Caco-2 (cell line): ENCODE results near the gene OOSP1. TPM values are rescaled to one million over a fixed set of nuclear protein-coding genes. Genes with fewer than 3 reads are reported as not detected.

Experiments used
- BruUV-seq: library from RNA; stranded (reverse); fragments of 400-500 nt; replicated peaks from 2 replicates; lab custom pipeline; 2021; lab: Mats Ljungman, UMichigan
- CTCF ChIA-PET: fragments of 300-600 bp; sonication (Branson Sonifier 250); formaldehyde crosslinking; loops from one replicate; lab custom pipeline; 2022; ENCODE audit warnings: antibody characterized with exemption; lab: Charles Lee
- POLR2A ChIA-PET: fragments of 300-600 bp; sonication (Branson Sonifier 250); formaldehyde crosslinking; loops from one replicate; lab custom pipeline; 2022; ENCODE audit warnings: antibody characterized with exemption; lab: Charles Lee
- DNase-seq, 2 experiments: peaks; one replicate each; pipeline versions ENCODE4 v3.0.0 to v3.0.0-alpha.2; 2020 to 2022
- H3K27me3 ChIP-seq: replicated peaks from 2 replicates; pipeline ENCODE4 v1.6.0; 2011; ENCODE audit warnings: low read length; ENCODE audit not compliant: control insufficient read depth, insufficient read depth
- H3K36me3 ChIP-seq: 2 replicates; pipeline ENCODE4 v1.5.1; 2011; ENCODE audit warnings: low read length; ENCODE audit not compliant: control insufficient read depth, insufficient read depth
- H3K4me1 ChIP-seq: fragments of 250-450 bp; sonication (Bioruptor Pico); 2 replicates; pipeline ENCODE4 v1.5.1; 2020; ENCODE audit warnings: mild to moderate bottlenecking
- H3K4me3 ChIP-seq: 2 replicates; pipeline ENCODE4 v1.5.1; 2011; ENCODE audit warnings: low read depth, mild to moderate bottlenecking, control low read depth, low read length
- H3K9me3 ChIP-seq: fragments of 250-450 bp; sonication (Bioruptor Pico); 2 replicates; pipeline ENCODE4 v1.5.1; 2020; ENCODE audit warnings: mild to moderate bottlenecking, moderate library complexity
- H3K27ac Mint-ChIP-seq: one replicate; pipeline ENCODE4 v1.8.0; 2022; ENCODE audit warnings: mixed read lengths; ENCODE audit not compliant: unreplicated experiment
- H3K27me3 Mint-ChIP-seq: one replicate; pipeline ENCODE4 v1.8.0; 2022; ENCODE audit warnings: mixed read lengths; ENCODE audit not compliant: insufficient read depth, unreplicated experiment
- H3K36me3 Mint-ChIP-seq: one replicate; pipeline ENCODE4 v1.8.0; 2022; ENCODE audit warnings: mild to moderate bottlenecking, mixed read lengths; ENCODE audit not compliant: insufficient read depth, unreplicated experiment
- H3K4me1 Mint-ChIP-seq: one replicate; pipeline ENCODE4 v1.8.0; 2022; ENCODE audit warnings: low read depth, mixed read lengths; ENCODE audit not compliant: unreplicated experiment
- H3K4me3 Mint-ChIP-seq: one replicate; pipeline ENCODE4 v1.8.0; 2022; ENCODE audit warnings: mild to moderate bottlenecking, moderate library complexity, mixed read lengths; ENCODE audit not compliant: unreplicated experiment
- H3K9me3 Mint-ChIP-seq: one replicate; pipeline ENCODE4 v1.8.0; 2022; ENCODE audit warnings: mixed read lengths; ENCODE audit not compliant: unreplicated experiment
- CTCF ChIP-seq, 2 experiments: fragments of 200-600 bp in 1 of 2; IDR thresholded peaks; 1 replicate in 1 of 2; 2 replicates in 1 of 2; pipeline versions ENCODE4 v1.5.1 to v1.8.0; 2011 to 2022; ENCODE audit warnings: antibody characterized with exemption in 1 of 2, control low read depth in 1 of 2, inconsistent platforms in 1 of 2, low read depth in 1 of 2, low read length in 1 of 2, mild to moderate bottlenecking in 1 of 2, moderate library complexity in 1 of 2; ENCODE audit not compliant: insufficient read depth in 1 of 2, severe bottlenecking in 1 of 2, unreplicated experiment in 1 of 2
- intact Hi-C: fragments of 100-400 bp; cut with micrococcal nuclease; formaldehyde crosslinking; loops from one replicate; pipeline ENCODE4 v1.10.0; 2022; ENCODE audit not compliant: unreplicated experiment
- total RNA-seq: library from RNA; stranded (reverse); gene quantifications from 2 replicates; pipeline ENCODE4 v1.2.3, GENCODE V29; 2022

OOSP1 gene
- total RNA-seq, 1 experiment from 2014 or later = not detected

DNA sequence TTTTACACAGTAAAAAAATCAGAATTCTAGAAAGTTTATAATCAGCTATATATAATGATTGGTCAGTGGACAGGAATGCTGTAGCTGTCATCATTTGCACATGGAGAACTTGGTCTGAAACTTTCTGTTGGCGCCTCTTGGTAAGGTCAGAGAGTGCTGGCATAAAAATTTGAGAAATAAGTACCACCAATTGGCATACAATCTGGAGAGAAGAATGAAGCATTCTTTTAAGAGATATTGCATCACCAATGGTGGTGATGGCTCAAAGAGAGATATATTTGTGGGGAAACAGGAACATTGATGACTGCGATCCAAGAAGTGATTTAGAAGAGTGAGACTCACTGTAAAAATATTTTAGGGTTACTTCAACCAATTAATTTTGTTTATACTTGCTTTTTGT is 19.8 kb upstream of the OOSP1 start:
- Histone ChIP-seq H3K4me3 (no peak overlapping the region), H3K9me3 (peaks cover 5% of the 10 kb centered on the region), H3K27me3 (no peaks in the 10 kb centered on the region), H3K4me1 (no peaks in the 10 kb centered on the region), H3K36me3 (no peaks in the 10 kb centered on the region)
- intact Hi-C loops = loop anchor here (5.0 kb wide), 1 partner anchor 161 kb away; the partner anchor contains the start of gene STX3
- no peak overlapping the region for H3K27ac Mint-ChIP-seq
- H3K27me3 Mint-ChIP-seq = no peaks in the 10 kb centered on the region
- no peak for DNase-seq
- CTCF ChIA-PET = interaction anchor here (0.6 to 1.7 kb wide), 4 partner anchors 42 to 109 kb away, joined by 3 to 17 read pairs (median 4); partner anchors contain the start of gene MRPL16
- H3K4me1 Mint-ChIP-seq = no peaks in the 10 kb centered on the region
- H3K36me3 Mint-ChIP-seq = no peaks in the 10 kb centered on the region
- BruUV-seq = no TSS peak
- H3K9me3 Mint-ChIP-seq = peaks cover 36% of the 10 kb centered on the region
- no peak for TF ChIP-seq CTCF (IDR thresholded peaks at IDR 0.05; ENCODE audit: insufficient read depth in 1 of 2, low read depth in 1 of 2, low read length in 1 of 2, severe bottlenecking in 1 of 2, unreplicated experiment in 1 of 2)
- POLR2A ChIA-PET = no interaction called here
- no peak overlapping the region for H3K4me3 Mint-ChIP-seq

DNA sequence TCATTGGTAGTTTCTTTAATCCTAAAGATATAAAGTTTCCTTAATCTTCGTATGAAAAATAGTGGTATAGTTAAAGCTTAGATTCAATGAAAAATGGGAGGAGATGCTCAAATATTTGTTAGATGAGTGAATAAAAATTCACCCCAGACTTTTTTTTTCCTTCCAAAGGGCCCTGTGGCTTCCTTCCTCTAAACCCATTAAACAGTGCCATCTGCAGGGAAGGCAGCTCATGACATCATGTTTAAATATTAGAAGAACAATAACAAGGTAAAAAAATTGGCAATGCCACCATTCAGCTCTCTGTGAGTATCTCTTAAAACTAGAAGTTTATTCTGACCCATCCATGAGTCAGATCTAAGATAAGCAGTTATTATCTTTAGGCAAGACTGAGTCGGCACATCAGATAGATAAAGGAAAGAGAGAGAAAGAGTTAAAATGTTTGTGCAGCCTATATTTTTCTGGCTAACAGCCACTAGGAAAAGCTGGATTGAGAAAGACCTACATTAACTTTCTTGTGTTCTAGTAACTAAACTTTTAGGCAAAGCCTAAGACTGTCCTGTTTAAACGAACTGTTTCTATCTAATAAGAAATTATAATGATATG is 19.1 kb upstream of the OOSP1 start:
- CTCF ChIA-PET = interaction anchor here (0.6 to 1.7 kb wide), 4 partner anchors 42 to 110 kb away, joined by 3 to 17 read pairs (median 4); partner anchors contain the start of gene MRPL16
- no peaks in the 10 kb centered on the region for H3K27me3 ChIP-seq
- no TSS peak for BruUV-seq
- H3K4me1 ChIP-seq = no peaks in the 10 kb centered on the region
- no peaks in the 10 kb centered on the region for H3K4me1 Mint-ChIP-seq
- peaks cover 11% of the 10 kb centered on the region for H3K9me3 ChIP-seq
- H3K9me3 Mint-ChIP-seq = peaks cover 43% of the 10 kb centered on the region
- no peaks in the 10 kb centered on the region for H3K27me3 Mint-ChIP-seq
- no peaks in the 10 kb centered on the region for H3K36me3 ChIP-seq
- DNase-seq = peak in 1 of 2 experiments; percentile 58
- no peak overlapping the region for H3K4me3 ChIP-seq
- H3K4me3 Mint-ChIP-seq = no peak overlapping the region
- intact Hi-C loops = loop anchor here (1.0 to 5.0 kb wide), 2 partner anchors 96 to 162 kb away; partner anchors contain the start of gene STX3
- no peak overlapping the region for H3K27ac Mint-ChIP-seq
- no peaks in the 10 kb centered on the region for H3K36me3 Mint-ChIP-seq
- POLR2A ChIA-PET = no interaction called here
- TF ChIP-seq CTCF (IDR thresholded peaks at IDR 0.05; ENCODE audit: insufficient read depth in 1 of 2, low read depth in 1 of 2, low read length in 1 of 2, severe bottlenecking in 1 of 2, unreplicated experiment in 1 of 2) = peak; percentile 50 to 57

GRCh38 chr11:59923813-59924212 is 14.4 kb upstream of the OOSP1 start:
- intact Hi-C loops = no loop called here
- Histone ChIP-seq H3K4me1 (no peaks in the 10 kb centered on the region), H3K4me3 (no peak overlapping the region), H3K9me3 (peaks cover 13% of the 10 kb centered on the region), H3K27me3 (no peaks in the 10 kb centered on the region), H3K36me3 (no peaks in the 10 kb centered on the region)
- peak in 1 of 2 experiments; percentile 34 for DNase-seq
- BruUV-seq = no TSS peak
- peaks cover 34% of the 10 kb centered on the region for H3K9me3 Mint-ChIP-seq
- no peaks in the 10 kb centered on the region for H3K27me3 Mint-ChIP-seq
- no peaks in the 10 kb centered on the region for H3K36me3 Mint-ChIP-seq
- TF ChIP-seq CTCF (IDR thresholded peaks at IDR 0.05; ENCODE audit: insufficient read depth in 1 of 2, low read depth in 1 of 2, low read length in 1 of 2, severe bottlenecking in 1 of 2, unreplicated experiment in 1 of 2) = no peak
- POLR2A ChIA-PET = no interaction called here
- H3K27ac Mint-ChIP-seq = no peak overlapping the region
- CTCF ChIA-PET = no interaction called here
- no peak overlapping the region for H3K4me3 Mint-ChIP-seq
- H3K4me1 Mint-ChIP-seq = no peaks in the 10 kb centered on the region
